Smooth muscle cell (in vitro differentiated cells): Measurements from ENCODE around the gene LMF2. TPM values are rescaled to one million over a fixed set of nuclear protein-coding genes. Genes with fewer than 3 reads are reported as not detected.

ENCODE experiments used
- DNase-seq: peaks from one replicate; lab custom pipeline; 2025; ENCODE audit not compliant: unreplicated experiment; lab: John Stamatoyannopoulos, UW
- H2AFZ ChIP-seq: fragments of 200-600 bp; sonication (generic); 2 replicates; pipeline ENCODE4 v1.6.0; 2016; ENCODE audit warnings: antibody characterized with exemption, low read depth, mild to moderate bottlenecking
- H3F3A ChIP-seq: fragments of 200-600 bp; sonication (generic); 2 replicates; pipeline ENCODE4 v1.6.0; 2017; ENCODE audit warnings: antibody characterized with exemption, low read depth
- H3K27ac ChIP-seq: fragments of 200-600 bp; sonication (generic); 2 replicates; pipeline ENCODE4 v1.5.1; 2016; ENCODE audit warnings: low read depth, mild to moderate bottlenecking
- H3K27me3 ChIP-seq: fragments of 200-600 bp; sonication (generic); 2 replicates; pipeline ENCODE4 v1.6.1; 2016; ENCODE audit warnings: low read depth, mild to moderate bottlenecking
- H3K36me3 ChIP-seq: fragments of 200-600 bp; sonication (generic); 2 replicates; pipeline ENCODE4 v1.5.1; 2016; ENCODE audit warnings: low read depth
- H3K4me1 ChIP-seq: fragments of 200-600 bp; sonication (generic); 2 replicates; pipeline ENCODE4 v1.5.1; 2016; ENCODE audit warnings: low read depth
- H3K4me2 ChIP-seq: fragments of 200-600 bp; sonication (generic); 2 replicates; pipeline ENCODE4 v1.6.0; 2016; ENCODE audit warnings: mild to moderate bottlenecking
- H3K4me3 ChIP-seq: fragments of 200-600 bp; sonication (generic); 2 replicates; pipeline ENCODE4 v1.5.1; 2016; ENCODE audit warnings: mild to moderate bottlenecking
- H3K79me2 ChIP-seq: fragments of 200-600 bp; sonication (generic); 2 replicates; pipeline ENCODE4 v1.6.0; 2016; ENCODE audit warnings: low read depth, mild to moderate bottlenecking
- H3K9ac ChIP-seq: fragments of 200-600 bp; sonication (generic); 2 replicates; pipeline ENCODE4 v1.6.0; 2016; ENCODE audit warnings: low read depth
- H3K9me3 ChIP-seq: fragments of 200-600 bp; sonication (generic); replicated peaks from 2 replicates; pipeline ENCODE4 v1.5.1; 2016; ENCODE audit warnings: low read depth
- H4K20me1 ChIP-seq: fragments of 200-600 bp; sonication (generic); 2 replicates; pipeline ENCODE4 v1.6.0; 2016; ENCODE audit warnings: low read depth
- WGBS: methylation state at CpG from one replicate; pipeline ENCODE4 v1.1.7; 2016; ENCODE audit warnings: low lambda C conversion rate; 5-methylcytosine and 5-hydroxymethylcytosine counted together
- polyA plus RNA-seq: library from polyadenylated mRNA; unstranded; fragments of >200 nt; fragmentation: Nextera tagmentation; extraction: Ambion mirVana; gene quantifications from 2 replicates; pipeline ENCODE4 v1.2.1, GENCODE V29; 2016
- total RNA-seq: library from RNA; depleted of rRNA; stranded (reverse); fragments of >200 nt; gene quantifications from 2 replicates; pipeline ENCODE4 v1.2.3, GENCODE V29; 2014
- TF ChIP-seq, protein P1 (sequence below): fragments of 200-600 bp; sonication (generic); IDR thresholded peaks from 2 replicates; pipeline ENCODE4 v1.5.1; 2017; ENCODE audit warnings: borderline replicate concordance, mild to moderate bottlenecking, antibody characterized with exemption; ENCODE audit not compliant: insufficient read depth, poor library complexity, severe bottlenecking

The LMF2 gene
- total and polyA plus RNA-seq, 2 experiments from 2014 or later: 53.5 to 130 TPM

DNA sequence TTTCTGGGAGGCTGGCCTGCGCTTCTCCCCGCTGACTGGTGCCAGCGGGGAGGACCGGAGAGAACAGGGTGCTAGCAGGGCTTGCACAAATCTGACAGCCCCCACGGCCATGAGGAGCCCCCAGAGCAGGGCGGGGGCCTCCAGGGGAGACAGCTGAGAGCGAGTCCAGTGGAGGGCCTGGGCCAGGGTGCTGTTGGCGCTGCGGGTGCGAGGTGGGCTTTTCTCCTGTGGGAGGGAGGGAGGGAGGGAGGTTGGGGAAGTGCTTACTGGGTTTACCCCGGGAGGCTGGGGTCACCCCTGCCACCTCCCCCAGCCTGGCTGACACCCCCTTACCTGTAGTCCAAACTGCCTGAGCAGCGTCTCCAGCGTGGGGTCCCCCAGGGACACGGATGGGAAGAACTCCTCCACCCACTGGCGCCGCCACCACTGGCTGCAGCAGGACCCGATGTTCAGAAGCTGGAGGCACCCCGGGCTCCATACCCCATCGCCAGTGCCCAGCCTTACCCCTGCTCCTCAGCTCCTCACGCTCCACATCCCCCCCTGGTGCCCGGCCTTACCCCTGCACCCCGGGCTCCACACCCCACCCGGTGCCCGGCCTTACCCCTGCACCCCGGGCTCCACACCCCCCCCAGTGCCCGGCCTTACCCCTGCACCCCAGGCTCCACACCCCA, 3.9 kb downstream of the LMF2 start:
- no peaks in the 10 kb centered on the region for H4K20me1 ChIP-seq
- no peak overlapping the region for H3K9ac ChIP-seq
- DNase-seq: no peak

DNA sequence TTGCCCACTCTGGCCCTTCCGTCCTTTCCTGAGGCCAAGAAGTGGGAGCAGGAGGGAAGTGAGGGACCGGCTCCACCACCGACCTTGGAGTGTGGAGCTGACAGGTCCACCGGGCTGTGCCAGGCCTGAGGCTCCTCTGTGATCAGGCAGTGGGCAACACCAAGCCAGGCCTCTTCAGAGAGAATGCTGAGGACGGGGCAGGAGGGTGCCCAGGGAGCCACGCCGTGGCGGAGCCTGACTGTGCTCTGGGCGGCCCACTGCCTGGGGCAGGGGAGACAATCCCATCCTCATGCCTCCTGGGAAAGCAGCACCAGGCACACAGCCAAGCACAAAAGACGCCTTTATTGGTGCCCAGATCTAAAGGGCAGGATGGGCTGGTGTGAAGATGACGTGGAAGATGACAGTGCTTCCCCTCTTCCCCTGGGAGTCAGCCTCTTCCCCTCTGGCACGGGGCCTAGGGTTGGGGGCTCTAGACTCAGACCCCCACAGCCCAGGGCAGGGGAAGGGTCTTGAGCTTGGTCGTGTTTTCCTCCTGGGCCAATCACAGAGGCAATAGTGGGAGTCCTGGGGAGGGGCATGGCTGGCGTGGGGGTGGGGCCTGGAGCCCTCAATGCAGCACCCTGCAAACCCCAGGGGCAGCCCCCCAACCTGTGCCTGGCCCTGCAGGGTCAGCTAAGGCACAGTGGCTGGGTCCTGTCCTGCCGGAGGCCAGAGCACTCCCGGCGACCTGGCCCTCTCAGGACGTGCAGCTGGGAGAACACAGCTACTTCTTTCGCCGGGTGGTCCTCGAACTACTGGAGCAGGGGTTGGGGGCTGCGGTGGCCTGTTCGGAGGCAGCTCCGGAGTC, 4.7 kb downstream of the LMF2 start:
- H3K36me3 ChIP-seq: no peaks in the 10 kb centered on the region
- H3K27ac ChIP-seq: no peak overlapping the region
- peaks cover 17% of the 10 kb centered on the region for H3K79me2 ChIP-seq
- no peak overlapping the region for H3K4me2 ChIP-seq
- peaks cover 7% of the 10 kb centered on the region for H3K4me1 ChIP-seq
- no peak overlapping the region for H2AFZ ChIP-seq
- TF ChIP-seq, protein P1, sequence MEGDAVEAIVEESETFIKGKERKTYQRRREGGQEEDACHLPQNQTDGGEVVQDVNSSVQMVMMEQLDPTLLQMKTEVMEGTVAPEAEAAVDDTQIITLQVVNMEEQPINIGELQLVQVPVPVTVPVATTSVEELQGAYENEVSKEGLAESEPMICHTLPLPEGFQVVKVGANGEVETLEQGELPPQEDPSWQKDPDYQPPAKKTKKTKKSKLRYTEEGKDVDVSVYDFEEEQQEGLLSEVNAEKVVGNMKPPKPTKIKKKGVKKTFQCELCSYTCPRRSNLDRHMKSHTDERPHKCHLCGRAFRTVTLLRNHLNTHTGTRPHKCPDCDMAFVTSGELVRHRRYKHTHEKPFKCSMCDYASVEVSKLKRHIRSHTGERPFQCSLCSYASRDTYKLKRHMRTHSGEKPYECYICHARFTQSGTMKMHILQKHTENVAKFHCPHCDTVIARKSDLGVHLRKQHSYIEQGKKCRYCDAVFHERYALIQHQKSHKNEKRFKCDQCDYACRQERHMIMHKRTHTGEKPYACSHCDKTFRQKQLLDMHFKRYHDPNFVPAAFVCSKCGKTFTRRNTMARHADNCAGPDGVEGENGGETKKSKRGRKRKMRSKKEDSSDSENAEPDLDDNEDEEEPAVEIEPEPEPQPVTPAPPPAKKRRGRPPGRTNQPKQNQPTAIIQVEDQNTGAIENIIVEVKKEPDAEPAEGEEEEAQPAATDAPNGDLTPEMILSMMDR: no peak
- no peak for DNase-seq
- H3K9me3 ChIP-seq: no peaks in the 10 kb centered on the region
- 91% methylated on average over 24 of the region's 24 CpGs for WGBS
- H3F3A ChIP-seq: no peaks in the 10 kb centered on the region
- H3K27me3 ChIP-seq: no peaks in the 10 kb centered on the region
- H3K9ac ChIP-seq: no peak overlapping the region
- H3K4me3 ChIP-seq: no peak overlapping the region
- H4K20me1 ChIP-seq: no peaks in the 10 kb centered on the region

More for the DNA sequence above, 3.9 kb downstream of the LMF2 start:
- Histone ChIP-seq H3K27ac (no peak overlapping the region), H3K27me3 (no peaks in the 10 kb centered on the region), H3F3A (peaks cover 2% of the 10 kb centered on the region), H3K4me2 (no peak overlapping the region), H2AFZ (no peak overlapping the region), H3K4me1 (peaks cover 7% of the 10 kb centered on the region), H3K79me2 (peaks cover 20% of the 10 kb centered on the region), H3K9me3 (no peaks in the 10 kb centered on the region), H3K4me3 (no peak overlapping the region), H3K36me3 (no peaks in the 10 kb centered on the region)
- 97% methylated on average over 6 of the region's 26 CpGs for WGBS
- TF ChIP-seq, protein P1: no peak

- Histone ChIP-seq H3F3A (no peaks in the 10 kb centered on the region), H3K9me3 (no peaks in the 10 kb centered on the region), H4K20me1 (no peaks in the 10 kb centered on the region), H3K9ac (no peak overlapping the region), H3K79me2 (peaks cover 14% of the 10 kb centered on the region), H2AFZ (no peak overlapping the region), H3K27ac (no peak overlapping the region), H3K36me3 (no peaks in the 10 kb centered on the region), H3K4me3 (no peak overlapping the region), H3K4me2 (no peak overlapping the region), H3K27me3 (no peaks in the 10 kb centered on the region), H3K4me1 (peaks cover 7% of the 10 kb centered on the region)
- no peak for DNase-seq
- over 99% methylated on average over 5 of the region's 6 CpGs for WGBS
- TF ChIP-seq, protein P1: no peak
These were observed 5.4 kb downstream of the LMF2 start for GRCh38 chr22:50502096-50502495.
